ENCODE results near the gene SPANXN5.
A peak's percentile ranks its signal among the peaks of the same experiment; 100 is the strongest.
"Not testable (repeated sequence)": the region's sequence is repeated elsewhere in the genome, so short reads cannot be mapped to it uniquely, and the experiment has no call there.

Gene SPANXN5

GRCh38 chrX:52797327-52797726 is at the start of gene SPANXN5:
Gene SPANXN5, minus strand, starts transcription at chrX:52797427. Its CDS starts 79 bp downstream, at chrX:52797348.
- not testable (repeated sequence) for H3K4me3 ChIP-seq (ENCODE audit: low read depth, low read length); DNase-seq (ENCODE audit: low read depth)

- H3K4me3 ChIP-seq (ENCODE audit: low read depth, low read length); DNase-seq (ENCODE audit: low read depth): not testable (repeated sequence)
These were observed 46.4 kb upstream of the SPANXN5 start for GRCh38 chrX:52843619-52844018.

DNA sequence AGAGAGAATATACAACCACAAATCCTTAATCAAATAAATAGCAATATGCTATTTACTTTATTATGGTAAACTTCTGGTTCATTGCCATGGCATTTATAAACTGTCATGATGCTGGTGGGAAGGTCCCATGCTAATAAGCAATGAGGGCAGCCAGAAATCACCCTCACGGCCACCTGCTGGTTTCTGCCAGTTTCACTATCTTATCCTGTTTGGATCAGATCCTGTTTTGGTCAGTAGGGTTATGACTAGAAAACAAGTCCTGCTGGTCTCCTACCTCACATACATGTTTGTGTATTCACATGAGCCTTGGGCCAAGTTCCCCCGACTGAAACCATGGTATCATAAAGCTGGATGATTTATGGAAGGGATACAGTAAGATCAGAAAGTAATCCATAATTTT is 41.9 kb upstream of the SPANXN5 start:
- H3K4me3 ChIP-seq (ENCODE audit: low read depth, low read length) = no peak overlapping the region
- DNase-seq (ENCODE audit: low read depth) = peak; percentile 7
- no peak for TF ChIP-seq CTCF (IDR thresholded peaks at IDR 0.05; ENCODE audit: insufficient read depth, low read depth, low read length, missing control alignments)

DNA sequence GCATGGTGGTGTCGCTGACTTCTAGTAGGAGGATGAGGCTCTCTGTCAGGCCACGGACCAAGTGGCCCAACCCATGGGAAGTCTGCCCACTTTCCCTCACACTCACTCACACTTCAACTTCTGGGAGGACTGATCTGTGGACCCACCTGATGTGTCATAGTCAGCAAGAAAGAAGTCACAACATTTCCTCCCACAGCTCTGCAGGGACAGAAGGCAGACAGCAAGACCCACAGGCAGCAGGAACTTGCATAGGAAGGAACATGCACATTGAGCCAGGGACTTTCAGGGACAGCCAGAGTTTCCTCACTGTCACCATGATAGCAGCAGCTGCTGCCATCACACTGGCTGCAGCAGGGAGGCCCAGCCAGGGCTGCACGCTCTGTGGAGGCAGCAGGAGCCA is 33.3 kb upstream of the SPANXN5 start:
- no peak for TF ChIP-seq CTCF (IDR thresholded peaks at IDR 0.05; ENCODE audit: insufficient read depth, low read depth, low read length, missing control alignments)
- no peak for DNase-seq (ENCODE audit: low read depth)
- H3K4me3 ChIP-seq (ENCODE audit: low read depth, low read length) = no peak overlapping the region

DNA sequence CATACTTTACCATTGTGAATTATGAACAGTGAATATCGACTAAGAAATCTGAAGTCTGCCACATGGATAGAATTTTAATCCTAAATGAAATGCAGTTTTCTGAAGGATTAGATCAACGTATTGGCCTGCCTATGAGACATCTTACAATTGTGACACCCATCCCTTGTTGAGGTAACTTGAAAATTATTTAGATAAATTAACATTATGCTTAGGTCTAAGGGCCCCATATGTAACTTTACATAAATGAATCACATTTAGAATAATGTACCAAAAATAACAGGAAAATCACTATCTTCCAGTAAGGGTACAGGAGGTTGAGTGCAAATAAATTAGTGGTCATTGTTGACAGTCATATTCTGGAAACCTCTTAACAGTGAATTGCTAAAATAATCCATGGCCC is 27.4 kb upstream of the SPANXN5 start:
- H3K4me3 ChIP-seq (ENCODE audit: low read depth, low read length) = no peak overlapping the region
- DNase-seq (ENCODE audit: low read depth) = no peak
- no peak for TF ChIP-seq CTCF (IDR thresholded peaks at IDR 0.05; ENCODE audit: insufficient read depth, low read depth, low read length, missing control alignments)

- DNase-seq (ENCODE audit: low read depth) = no peak
- no peak overlapping the region for H3K4me3 ChIP-seq (ENCODE audit: low read depth, low read length)
- TF ChIP-seq CTCF (IDR thresholded peaks at IDR 0.05; ENCODE audit: insufficient read depth, low read depth, low read length, missing control alignments) = no peak
These were observed 24.0 kb upstream of the SPANXN5 start for GRCh38 chrX:52821079-52821760.

DNA sequence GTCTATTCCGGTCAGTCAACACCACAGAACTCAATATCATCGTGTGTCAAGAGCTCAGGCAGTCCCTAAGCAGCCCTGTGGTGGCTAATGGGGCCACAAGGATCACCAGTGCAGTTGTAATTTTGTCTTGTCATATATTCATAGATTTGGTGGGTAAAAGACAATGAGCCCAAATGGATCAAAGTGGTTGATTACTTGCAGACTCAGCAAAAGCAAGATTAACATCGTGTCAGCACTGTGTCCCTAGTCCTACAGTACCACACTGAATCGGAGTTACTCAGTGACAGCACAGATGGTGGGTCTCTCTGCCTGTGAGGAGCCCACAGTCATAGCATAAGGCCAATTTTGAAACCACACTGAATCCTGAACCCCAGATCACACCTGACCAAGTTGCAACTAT is 22.6 kb upstream of the SPANXN5 start:
- H3K4me3 ChIP-seq (ENCODE audit: low read depth, low read length) = no peak overlapping the region
- DNase-seq (ENCODE audit: low read depth) = no peak
- no peak for TF ChIP-seq CTCF (IDR thresholded peaks at IDR 0.05; ENCODE audit: insufficient read depth, low read depth, low read length, missing control alignments)

DNA sequence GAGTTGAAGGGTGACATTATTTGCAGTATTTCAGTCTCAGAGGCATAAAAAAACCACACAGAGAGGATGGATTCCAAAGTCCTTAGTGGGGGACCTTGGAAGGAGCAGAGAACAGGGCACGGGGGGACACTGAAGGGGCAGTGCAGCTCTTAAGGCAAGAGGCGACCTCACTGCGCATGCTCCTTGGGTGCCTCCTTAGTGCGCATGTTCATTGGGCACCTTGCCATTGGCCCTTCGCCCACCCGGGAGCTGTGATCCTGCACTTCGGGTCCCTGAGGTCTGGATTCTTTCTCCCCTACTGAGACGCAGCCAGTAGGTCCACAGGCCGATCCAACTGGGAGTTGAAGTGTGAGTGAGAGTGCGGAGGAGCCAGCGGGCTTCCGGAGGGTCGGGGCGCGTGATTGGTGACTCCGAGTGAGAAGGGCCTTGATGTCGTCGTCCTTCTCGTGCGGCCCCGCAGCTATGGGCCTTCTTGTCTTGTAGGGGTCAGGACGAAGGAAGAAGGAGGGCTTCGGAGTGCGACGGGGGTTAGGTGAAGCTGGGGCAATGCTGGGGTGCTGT is 13.9 kb upstream of the SPANXN5 start, which contains the start of gene XAGE5:
TSS of gene XAGE5 (plus strand) at position 223 of the 561 bp plus-strand sequence. CDS start 1,280 bp downstream, outside the sequence.
- no peak within 1 kb of the TSS for H3K4me3 ChIP-seq (ENCODE audit: low read depth, low read length)
- TF ChIP-seq CTCF (IDR thresholded peaks at IDR 0.05; ENCODE audit: insufficient read depth, low read depth, low read length, missing control alignments) = no peak

GRCh38 chrX:52804876-52805275 is 7.6 kb upstream of the SPANXN5 start:
- not testable (repeated sequence) for DNase-seq (ENCODE audit: low read depth); H3K4me3 ChIP-seq (ENCODE audit: low read depth, low read length)

More for the DNA sequence above, 13.9 kb upstream of the SPANXN5 start, which contains the start of gene XAGE5:
- no peak for DNase-seq (ENCODE audit: low read depth)

GRCh38 chrX:52773504-52773903 is 23.7 kb downstream of the SPANXN5 start:
- not testable (repeated sequence) for H3K4me3 ChIP-seq (ENCODE audit: low read depth, low read length); DNase-seq (ENCODE audit: low read depth)

GRCh38 chrX:52765983-52766382 is 31.2 kb downstream of the SPANXN5 start:
- not testable (repeated sequence) for H3K4me3 ChIP-seq (ENCODE audit: low read depth, low read length); DNase-seq (ENCODE audit: low read depth)

Measured in GM12865 (cell line).